GM04504 (cell line): ENCODE data around the gene CLDN25.
"Not testable (repeated sequence)": the region's sequence is repeated elsewhere in the genome, so short reads cannot be mapped to it uniquely, and the experiment has no call there.

Source experiments
- DNase-seq: peaks from one replicate; pipeline ENCODE4 v3.0.0-alpha.2; 2012; ENCODE audit warnings: low read depth

CLDN25 gene

GRCh38 chr11:113779496-113779895 lies at the start of gene CLDN25:
Gene CLDN25 (plus strand): TSS chr11:113779796. CDS start chr11:113779796, 0 bp downstream.
- DNase-seq, result no peak

GRCh38 chr11:113730887-113731726 lies 48.5 kb upstream of the CLDN25 start:
- peak; percentile 29 for DNase-seq

- no peak for DNase-seq
Observed at GRCh38 chr11:113732092-113732491, 47.5 kb upstream of the CLDN25 start.

GRCh38 chr11:113736323-113736722 lies 43.3 kb upstream of the CLDN25 start:
- DNase-seq, result no peak

GRCh38 chr11:113752932-113753331 lies 26.7 kb upstream of the CLDN25 start:
- no peak for DNase-seq

GRCh38 chr11:113760241-113760640 lies 19.4 kb upstream of the CLDN25 start:
- DNase-seq, result no peak

DNA sequence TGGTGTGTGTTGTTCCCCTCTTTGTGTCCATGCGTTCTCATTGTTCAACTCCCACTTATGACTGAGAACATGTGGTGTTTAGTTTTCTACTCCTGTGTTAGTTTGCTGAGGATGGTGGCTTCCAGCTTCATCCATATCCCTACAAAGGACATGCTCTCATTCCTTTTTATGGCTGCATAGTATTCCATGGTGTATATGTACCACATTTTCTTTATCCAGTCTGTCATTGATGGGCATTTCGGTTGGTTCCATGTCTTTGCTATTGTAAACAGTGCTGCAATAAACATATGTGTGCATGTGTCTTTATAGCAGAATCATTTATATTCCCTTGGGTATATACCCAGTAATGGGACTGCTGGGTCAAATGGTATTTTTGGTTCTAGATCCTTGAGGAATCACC lies 16.6 kb upstream of the CLDN25 start:
- DNase-seq, result not testable (repeated sequence)

DNA sequence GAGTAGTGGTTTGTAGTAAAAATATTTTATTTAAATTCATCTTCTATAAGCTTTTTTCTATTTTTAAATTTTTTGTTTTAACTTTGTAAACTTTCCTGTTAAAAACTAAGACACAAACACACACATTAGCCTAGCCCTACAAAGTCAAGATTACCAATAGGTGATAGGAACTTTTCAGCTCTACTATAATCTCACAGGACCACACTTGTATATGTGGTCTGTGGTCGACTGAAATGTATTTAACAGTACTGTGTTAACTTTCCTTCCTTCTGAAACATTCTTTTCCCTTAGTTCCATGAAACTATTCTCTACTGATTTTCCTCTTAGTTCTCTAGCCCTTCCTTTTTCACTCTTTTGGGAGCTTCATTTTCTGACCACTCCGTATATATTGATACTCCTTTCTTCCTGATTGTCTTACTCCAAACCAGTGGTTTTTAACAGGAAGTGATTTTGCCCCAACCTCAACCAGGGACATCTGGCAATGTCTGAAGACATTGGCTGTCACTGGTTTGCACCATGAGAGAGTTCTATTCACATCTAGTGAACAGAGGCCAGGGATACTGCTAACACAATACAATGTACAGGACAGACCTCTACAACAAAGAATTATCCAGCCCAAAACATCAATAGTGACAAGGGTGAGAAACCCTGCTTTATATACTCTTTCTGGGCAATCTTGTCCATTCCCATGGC lies 14.9 kb upstream of the CLDN25 start:
- no peak for DNase-seq

GRCh38 chr11:113771964-113772363 lies 7.6 kb upstream of the CLDN25 start:
- DNase-seq, result no peak

DNA sequence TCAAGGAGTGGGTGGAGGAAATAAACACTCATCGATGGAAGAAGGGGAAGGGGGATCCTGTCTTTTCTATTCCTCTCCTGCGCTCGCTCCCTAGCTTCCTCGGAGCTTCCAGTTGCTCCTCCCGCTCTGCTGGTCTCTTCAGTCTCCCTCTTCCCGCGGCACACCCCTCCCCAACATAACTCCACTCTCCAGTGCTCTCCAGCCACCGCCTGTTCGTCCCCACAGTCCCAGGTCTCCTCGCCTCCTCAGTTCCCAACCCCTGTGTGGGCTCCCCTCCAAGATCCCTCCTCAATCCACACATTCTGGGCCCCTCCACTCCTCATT lies 6.5 kb upstream of the CLDN25 start:
- DNase-seq, result peak; percentile 3

DNA sequence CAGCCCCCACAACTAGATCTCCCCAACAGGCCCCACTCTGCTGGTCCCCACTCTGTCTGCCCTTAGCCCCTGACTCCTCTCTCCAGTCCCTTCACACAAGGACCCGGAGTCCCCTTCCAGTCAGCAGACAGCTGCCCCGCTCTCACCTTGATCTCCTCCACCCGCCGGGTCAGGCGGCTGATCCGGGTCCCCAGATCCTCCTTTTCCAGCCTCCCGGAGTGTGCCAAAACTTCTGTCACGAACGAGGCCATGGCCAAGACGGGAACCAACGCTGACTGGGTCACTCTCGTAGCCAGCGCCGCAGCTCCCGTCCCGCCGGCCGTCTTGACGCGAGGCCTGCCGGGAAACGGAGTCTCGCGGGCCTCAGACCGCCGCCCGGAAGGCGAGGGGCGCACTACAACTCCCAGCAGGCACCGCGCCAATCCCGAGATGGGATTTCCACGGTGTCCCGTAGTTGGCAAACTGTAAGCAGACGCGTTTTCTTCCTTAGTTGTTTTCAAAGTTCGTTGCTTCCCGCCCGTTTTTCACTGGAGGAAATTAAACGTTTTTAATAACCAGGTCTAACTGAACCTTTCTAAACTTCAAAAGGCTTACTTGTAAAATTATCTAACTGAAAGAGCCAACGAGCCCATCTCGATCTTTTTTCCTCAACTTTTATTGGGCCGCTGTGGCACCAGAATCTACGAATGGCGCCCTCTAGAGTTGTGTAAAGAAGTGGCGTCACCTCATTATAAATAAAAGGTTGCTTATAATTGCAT lies 6.0 kb upstream of the CLDN25 start, which contains the start of gene ZW10:
Gene ZW10 (minus strand): TSS at position 277 of the 758 bp plus-strand sequence. CDS start 26 bp downstream, at position 251.
- DNase-seq, result peak; percentile 96

- no peak for DNase-seq
Observed at GRCh38 chr11:113774174-113774503, 5.5 kb upstream of the CLDN25 start.

- DNase-seq, result peak; percentile 16
Observed at GRCh38 chr11:113778111-113778910, 1.3 kb upstream of the CLDN25 start.

GRCh38 chr11:113781682-113782081 lies 2.1 kb downstream of the CLDN25 start:
- DNase-seq, result no peak

DNA sequence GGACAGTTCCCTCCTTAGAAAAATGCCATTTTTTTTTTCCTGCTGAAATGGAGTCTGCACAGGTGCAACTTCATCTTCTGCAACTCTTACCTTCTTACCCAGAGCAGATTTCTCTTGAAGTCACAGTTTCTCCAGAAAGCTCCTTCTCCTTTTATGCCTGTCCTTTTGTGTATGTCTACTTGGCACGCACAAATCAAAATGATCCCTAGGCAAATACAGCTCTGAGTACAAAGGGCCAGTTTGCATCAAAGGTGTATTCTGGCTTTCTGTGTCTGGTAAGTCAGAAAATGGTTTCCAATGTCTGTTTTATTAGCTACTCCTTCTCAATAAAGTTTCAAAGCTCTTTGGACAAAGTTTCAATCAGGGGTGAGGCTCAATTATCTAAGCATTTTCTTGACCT lies 2.5 kb downstream of the CLDN25 start:
- no peak for DNase-seq

DNA sequence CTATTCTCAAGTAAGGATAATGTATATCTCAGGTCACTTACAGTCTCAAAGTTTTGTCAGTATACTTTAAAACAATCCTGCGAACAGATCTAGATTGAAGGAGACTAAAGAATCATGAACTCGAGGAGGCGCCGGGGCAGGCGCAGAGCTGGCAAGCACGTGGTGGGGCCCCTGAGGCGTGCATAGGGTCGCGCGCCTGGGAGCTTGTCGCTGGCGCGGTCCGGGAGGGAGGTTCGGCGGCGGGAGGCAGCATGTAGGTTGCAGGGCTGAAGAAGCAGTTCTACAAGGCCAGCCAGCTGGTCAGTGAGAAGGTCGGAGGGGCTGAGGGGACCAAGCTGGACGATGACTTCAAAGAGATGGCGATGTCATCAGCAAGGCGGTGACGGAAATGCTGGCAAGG lies 9.4 kb downstream of the CLDN25 start:
- DNase-seq, result not testable (repeated sequence)

GRCh38 chr11:113789675-113790320 lies 10.2 kb downstream of the CLDN25 start:
- DNase-seq, result no peak

- DNase-seq, result no peak
Observed at GRCh38 chr11:113796663-113797259, 17.2 kb downstream of the CLDN25 start.

DNA sequence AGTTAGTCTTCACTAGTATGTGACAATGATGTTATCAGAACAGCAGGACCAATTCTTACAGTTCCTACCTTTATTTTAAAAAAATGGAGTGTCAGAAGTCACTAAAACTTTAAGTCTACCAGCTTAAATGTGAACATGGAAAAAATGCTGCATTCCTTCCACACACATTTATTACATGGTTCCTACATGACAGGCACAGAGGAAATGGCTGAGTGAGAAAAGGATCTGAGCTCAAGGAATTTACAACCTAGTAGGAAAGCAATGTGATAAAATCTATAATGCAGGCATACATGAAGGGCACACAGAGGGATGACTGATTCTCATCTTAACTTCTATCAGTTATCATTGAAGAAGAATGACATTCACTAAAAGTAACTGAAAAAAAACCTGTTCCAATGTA lies 23.0 kb downstream of the CLDN25 start:
- no peak for DNase-seq

DNA sequence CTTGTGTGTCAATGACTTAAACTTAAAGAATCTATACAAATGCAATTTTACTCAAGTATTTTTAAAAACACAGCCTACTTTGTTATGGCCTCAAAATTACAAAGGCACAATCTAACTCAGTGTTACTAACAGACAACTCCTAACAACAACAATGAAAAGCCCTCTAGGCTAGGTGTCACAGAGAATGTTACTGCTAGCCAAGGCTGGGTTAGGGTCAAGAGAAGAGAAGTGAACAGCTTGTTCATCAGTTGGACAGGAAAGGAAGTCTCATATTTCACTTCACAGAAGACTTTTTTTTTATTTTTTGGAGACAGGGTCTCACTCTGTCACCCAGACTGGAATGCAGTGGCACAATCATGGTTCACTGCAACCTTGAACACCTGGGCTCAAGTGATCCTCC lies 26.0 kb downstream of the CLDN25 start:
- no peak for DNase-seq

- no peak for DNase-seq
Observed at GRCh38 chr11:113806406-113806805, 26.8 kb downstream of the CLDN25 start.
